HEK293T (cell line): ENCODE results near the gene PLXND1.

ENCODE experiments used
- ELF4 ChIP-seq: fragments of 450-650 bp; IDR thresholded peaks from 2 replicates; pipeline ENCODE4 v1.6.1; 2017; ENCODE audit warnings: antibody characterized with exemption
- NFRKB ChIP-seq: fragments of 450-650 bp; IDR thresholded peaks from 2 replicates; pipeline ENCODE4 v1.6.1; 2016; ENCODE audit warnings: mild to moderate bottlenecking, moderate library complexity
- PKNOX1 ChIP-seq: fragments of 450-650 bp; IDR thresholded peaks from 2 replicates; pipeline ENCODE4 v1.6.1; 2016
- SUZ12 ChIP-seq: fragments of 450-650 bp; IDR thresholded peaks from 2 replicates; pipeline ENCODE4 v1.6.1; 2016; ENCODE audit warnings: mild to moderate bottlenecking

GRCh38 chr3:129632977-129633376 is 26.5 kb upstream of the PLXND1 start:
- TF ChIP-seq PKNOX1 (no peak), SUZ12 (no peak), ELF4 (no peak), NFRKB (no peak)
